ENCODE measurements around the gene CLIC1.

DNA sequence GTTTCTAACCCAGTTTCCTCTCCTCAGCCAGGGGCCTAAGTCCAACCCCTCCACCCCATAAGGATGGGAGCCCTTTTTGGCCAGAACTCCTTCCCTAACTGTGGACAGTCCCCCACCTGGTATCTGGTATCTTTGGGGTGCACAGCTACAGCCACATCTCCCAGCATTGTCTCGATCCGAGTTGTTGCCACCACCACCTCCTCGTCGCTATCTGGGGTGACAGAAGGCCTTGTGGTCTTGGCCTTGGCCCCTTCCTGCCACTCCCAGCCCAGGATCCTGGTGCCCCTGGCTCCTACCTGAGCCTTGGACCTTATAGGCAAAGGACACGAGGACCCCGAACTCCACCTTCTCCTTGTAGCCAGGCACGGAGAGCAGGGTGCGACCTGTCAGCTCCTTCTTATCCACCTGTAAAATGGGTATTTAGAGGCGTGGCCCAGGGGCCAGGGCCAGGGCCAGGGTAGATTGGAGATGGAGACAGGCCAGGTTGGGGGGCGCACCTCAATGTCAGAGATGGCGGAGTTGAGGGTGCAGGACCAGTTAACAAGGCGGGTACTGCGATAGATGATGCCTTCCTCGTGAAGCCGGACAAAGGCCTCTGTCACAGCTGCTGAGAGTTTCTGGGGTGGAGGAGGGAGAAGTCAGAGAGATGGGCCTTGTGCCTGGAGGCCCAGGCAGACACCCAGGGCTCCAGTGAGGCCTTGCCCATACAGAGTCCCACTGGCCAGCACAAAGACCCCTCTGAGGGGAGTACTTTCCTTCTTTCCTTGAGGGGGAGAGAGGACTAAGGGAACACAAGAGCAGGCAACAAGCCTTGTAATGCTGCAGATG is 48.0 kb upstream of the CLIC1 start:
- TF ChIP-seq ZBTB7A (tag by site-specific recombination; IDR thresholded peaks at IDR 0.05; ENCODE audit: low read depth) (no peak), ZNF174 (tag by site-specific recombination; IDR thresholded peaks at IDR 0.05) (no peak)
- TF ChIP-seq, protein P1, sequence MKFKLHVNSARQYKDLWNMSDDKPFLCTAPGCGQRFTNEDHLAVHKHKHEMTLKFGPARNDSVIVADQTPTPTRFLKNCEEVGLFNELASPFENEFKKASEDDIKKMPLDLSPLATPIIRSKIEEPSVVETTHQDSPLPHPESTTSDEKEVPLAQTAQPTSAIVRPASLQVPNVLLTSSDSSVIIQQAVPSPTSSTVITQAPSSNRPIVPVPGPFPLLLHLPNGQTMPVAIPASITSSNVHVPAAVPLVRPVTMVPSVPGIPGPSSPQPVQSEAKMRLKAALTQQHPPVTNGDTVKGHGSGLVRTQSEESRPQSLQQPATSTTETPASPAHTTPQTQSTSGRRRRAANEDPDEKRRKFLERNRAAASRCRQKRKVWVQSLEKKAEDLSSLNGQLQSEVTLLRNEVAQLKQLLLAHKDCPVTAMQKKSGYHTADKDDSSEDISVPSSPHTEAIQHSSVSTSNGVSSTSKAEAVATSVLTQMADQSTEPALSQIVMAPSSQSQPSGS (tag by site-specific recombination; IDR thresholded peaks at IDR 0.05; ENCODE audit: low read depth), result no peak
- TF ChIP-seq, protein P2, sequence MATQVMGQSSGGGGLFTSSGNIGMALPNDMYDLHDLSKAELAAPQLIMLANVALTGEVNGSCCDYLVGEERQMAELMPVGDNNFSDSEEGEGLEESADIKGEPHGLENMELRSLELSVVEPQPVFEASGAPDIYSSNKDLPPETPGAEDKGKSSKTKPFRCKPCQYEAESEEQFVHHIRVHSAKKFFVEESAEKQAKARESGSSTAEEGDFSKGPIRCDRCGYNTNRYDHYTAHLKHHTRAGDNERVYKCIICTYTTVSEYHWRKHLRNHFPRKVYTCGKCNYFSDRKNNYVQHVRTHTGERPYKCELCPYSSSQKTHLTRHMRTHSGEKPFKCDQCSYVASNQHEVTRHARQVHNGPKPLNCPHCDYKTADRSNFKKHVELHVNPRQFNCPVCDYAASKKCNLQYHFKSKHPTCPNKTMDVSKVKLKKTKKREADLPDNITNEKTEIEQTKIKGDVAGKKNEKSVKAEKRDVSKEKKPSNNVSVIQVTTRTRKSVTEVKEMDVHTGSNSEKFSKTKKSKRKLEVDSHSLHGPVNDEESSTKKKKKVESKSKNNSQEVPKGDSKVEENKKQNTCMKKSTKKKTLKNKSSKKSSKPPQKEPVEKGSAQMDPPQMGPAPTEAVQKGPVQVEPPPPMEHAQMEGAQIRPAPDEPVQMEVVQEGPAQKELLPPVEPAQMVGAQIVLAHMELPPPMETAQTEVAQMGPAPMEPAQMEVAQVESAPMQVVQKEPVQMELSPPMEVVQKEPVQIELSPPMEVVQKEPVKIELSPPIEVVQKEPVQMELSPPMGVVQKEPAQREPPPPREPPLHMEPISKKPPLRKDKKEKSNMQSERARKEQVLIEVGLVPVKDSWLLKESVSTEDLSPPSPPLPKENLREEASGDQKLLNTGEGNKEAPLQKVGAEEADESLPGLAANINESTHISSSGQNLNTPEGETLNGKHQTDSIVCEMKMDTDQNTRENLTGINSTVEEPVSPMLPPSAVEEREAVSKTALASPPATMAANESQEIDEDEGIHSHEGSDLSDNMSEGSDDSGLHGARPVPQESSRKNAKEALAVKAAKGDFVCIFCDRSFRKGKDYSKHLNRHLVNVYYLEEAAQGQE (tag by site-specific recombination; IDR thresholded peaks at IDR 0.05), result no peak

All from HEK293 (cell line).